GM19438 (cell line): Measurements from ENCODE around the gene GPS2.

Source experiments
- ATAC-seq: cut with Tn5 transposase; IDR thresholded peaks from one replicate; pipeline ENCODE4 v1.9.1; 2021; ENCODE audit warnings: low read depth; ENCODE audit not compliant: unreplicated experiment

Gene GPS2

GRCh38 chr17:7318121-7318860, 3.1 kb upstream of the GPS2 start:
- ATAC-seq, result no peak

GRCh38 chr17:7317161-7317803, 2.1 kb upstream of the GPS2 start:
- no peak for ATAC-seq

GRCh38 chr17:7315570-7316235, 543 bp upstream of the GPS2 start:
- ATAC-seq, result no peak

GRCh38 chr17:7313890-7314718, 1.1 kb downstream of the GPS2 start:
- no peak for ATAC-seq

GRCh38 chr17:7313088-7313889, 1.9 kb downstream of the GPS2 start:
- ATAC-seq, result no peak

- ATAC-seq, result no peak
Measured at GRCh38 chr17:7312432-7313087, 2.6 kb downstream of the GPS2 start.

- ATAC-seq, result no peak
Measured at GRCh38 chr17:7311110-7311705, 4.0 kb downstream of the GPS2 start.

GRCh38 chr17:7309628-7310027, 5.5 kb downstream of the GPS2 start:
- ATAC-seq, result no peak

GRCh38 chr17:7308625-7309433, 6.3 kb downstream of the GPS2 start:
- no peak for ATAC-seq

- ATAC-seq, result no peak
Measured at GRCh38 chr17:7307686-7308624, 7.2 kb downstream of the GPS2 start.

- peak; percentile 63 for ATAC-seq
Measured at GRCh38 chr17:7306911-7307685, 8.1 kb downstream of the GPS2 start, which contains the start of gene EIF5A. Gene EIF5A (plus strand): TSS chr17:7307628. CDS start chr17:7309636, 2,008 bp downstream.

- no peak for ATAC-seq
Measured at GRCh38 chr17:7304179-7304578, 11.0 kb downstream of the GPS2 start.

- no peak for ATAC-seq
Measured at GRCh38 chr17:7296189-7296861, 18.8 kb downstream of the GPS2 start.

GRCh38 chr17:7295230-7296180, 19.7 kb downstream of the GPS2 start:
- no peak for ATAC-seq
